ENCODE measurements around the gene FOXF1.

FOXF1 gene

GRCh38 chr16:86492961-86493629 lies 17.2 kb upstream of the FOXF1 start:
- DNase-seq = no peak

DNA sequence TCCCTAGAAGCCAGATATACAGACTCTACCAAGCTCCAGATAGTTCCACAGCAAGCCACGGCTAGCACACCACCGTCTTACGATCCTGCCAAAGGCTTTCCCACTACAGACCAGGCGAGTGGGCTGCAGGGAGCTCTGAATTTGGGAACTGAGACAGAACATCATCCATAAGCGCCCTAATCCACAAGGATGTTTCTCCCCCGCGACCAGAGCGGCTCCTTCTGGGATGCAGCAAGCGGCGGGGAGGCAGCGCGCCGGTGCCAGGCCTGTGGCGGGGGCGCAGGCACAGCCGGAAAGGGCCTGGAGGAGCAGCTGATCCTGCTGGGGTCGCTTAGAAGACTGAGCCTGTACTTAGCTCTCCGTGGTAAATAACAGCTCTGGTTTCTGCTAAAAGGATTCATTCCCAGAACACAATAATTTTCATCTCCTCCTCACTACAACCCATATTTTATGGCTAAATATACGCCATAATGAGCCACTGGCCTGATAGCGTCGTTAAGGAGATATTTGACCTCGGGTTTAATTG lies 16.2 kb upstream of the FOXF1 start:
- DNase-seq = no peak

DNA sequence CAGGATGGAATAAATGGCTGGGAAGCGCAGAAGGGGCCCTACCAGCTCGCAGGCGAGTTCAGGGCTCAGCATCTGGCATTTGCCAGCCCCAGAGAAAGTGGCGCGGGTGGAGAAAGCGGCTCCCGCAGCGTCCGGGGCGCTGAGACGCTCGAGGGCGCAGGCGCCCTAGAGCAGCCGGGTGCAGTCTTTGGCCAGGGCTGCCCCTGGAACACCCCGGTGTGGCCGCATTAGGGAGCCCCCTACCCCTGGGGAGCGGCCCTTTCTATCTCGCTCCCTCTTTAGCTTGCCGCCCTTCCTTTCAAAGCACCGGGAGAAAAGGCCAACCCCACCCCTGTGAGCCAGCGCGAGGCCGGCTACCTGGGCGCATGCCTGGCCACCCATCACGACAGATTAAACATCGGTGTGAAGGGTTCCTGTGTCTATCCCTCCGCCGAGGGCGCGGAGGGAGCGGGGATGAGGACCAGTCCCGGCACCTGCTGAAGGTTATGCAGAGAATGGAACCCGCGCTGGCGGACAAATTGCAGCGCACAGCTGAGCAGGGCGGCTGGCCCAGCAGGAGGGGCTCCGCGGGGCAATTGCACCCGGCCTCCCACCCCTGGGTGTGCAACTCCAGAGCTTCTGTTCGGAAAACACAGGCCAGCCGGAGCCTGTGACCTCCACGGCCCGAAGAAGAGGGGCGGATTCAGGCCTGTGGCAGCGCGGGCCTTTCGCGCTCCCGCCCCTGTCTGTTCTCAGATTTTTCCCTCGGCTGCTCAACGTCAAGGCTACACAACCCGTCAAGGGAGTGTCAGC lies 15.6 kb upstream of the FOXF1 start:
- DNase-seq = no peak

DNA sequence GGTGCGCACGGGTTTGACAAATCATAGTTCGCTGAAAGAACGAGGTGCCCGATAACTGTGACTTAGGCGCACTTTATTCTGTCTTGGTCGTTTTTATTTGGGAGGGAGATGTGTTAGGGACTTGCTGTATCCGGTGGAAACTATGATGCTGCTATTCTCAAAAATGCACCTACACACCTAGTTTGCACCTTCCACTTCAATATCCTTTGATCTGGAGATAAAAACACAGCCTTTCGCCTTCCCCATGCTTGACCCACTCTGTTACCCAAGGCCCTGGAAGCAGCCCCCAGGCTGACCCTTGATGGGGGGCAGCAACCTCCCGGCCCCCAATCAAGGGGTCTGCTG lies 15.0 kb upstream of the FOXF1 start:
- DNase-seq = no peak

DNA sequence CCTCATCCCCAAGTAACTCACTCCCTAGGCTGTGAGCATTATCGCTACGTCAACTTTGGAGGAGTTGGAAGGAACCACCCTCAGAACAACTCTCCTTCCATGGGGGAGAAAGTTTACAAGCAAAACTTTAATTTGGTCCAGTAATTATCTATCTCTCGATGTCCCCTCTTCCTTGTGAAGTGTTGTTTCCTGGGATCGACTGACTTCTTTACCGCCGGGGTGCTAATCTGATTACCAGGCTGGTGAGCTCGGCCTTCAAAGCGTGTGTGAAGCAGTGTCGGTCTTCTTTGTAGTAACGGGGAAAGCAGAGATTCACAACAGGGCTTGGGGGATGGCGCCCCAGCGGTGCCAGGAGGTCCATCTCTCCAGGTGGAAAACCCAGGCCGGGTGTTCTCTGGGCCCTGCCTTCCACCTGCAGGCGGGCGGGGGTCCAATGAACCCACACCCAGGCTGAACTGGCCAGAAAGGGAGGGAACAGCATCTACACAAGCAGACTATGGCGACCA lies 14.5 kb upstream of the FOXF1 start:
- DNase-seq = no peak

DNA sequence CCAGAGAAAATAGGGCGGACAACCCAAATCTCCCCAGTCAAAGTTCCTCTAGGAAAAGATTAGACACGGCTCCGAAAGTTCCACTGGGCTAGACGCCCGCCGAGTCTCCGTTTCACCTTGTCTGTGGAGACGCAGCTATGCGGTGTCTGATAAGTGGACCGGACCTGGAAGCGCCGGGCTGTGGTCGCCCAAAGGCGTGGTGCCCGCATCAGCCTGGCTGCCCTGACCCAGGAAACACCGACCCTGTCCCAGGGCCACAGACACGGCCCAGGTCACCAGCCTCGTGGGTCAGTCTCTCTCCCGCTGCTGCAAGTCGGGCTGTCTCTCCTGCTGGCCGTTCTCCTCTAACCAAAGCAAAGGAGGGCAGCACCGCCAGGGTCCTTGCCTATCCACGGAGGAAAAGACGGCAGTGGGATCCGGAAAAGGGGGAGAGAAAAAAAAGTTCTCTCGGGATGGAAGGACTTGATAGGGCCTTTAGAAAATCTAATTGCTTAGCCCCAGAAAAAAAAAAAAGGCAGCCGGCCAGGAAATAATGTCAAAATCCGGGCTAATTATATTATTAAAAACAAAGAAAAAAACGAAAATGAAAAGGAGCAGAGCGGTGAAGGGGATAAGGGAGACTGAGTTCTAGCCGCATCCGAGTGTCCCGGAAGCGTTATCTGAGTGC lies 13.9 kb upstream of the FOXF1 start:
- DNase-seq = no peak

DNA sequence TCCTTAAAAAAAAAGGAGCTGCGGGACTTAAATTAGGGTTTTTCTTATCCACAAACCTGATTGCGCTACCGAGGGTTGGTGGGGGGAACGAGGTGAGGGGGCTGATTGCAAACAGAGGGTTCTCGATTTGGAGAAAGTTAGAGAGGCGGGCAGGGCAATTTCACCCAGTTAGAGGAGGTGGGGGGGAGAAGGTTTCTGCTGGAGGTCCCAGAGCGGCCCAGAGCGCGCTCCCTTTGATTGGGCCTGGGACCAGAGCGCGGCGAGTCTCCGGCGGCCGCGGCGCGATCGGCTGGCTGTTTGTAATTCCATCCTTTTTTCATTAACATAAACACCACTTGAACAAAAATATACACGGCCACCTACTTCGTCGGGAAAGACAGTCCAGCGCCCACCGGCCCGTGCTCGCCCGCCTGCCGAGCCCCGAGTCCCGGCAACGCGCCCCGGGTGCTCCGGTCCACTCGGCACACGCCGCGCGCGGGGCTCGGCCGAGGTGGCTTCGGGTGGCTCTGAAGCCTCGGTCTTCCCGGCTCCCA lies 13.3 kb upstream of the FOXF1 start:
- DNase-seq = no peak

- no peak for DNase-seq
Measured at GRCh38 chr16:86497551-86498021, 12.7 kb upstream of the FOXF1 start.

- DNase-seq = no peak
Measured at GRCh38 chr16:86498155-86498670, 12.1 kb upstream of the FOXF1 start.

DNA sequence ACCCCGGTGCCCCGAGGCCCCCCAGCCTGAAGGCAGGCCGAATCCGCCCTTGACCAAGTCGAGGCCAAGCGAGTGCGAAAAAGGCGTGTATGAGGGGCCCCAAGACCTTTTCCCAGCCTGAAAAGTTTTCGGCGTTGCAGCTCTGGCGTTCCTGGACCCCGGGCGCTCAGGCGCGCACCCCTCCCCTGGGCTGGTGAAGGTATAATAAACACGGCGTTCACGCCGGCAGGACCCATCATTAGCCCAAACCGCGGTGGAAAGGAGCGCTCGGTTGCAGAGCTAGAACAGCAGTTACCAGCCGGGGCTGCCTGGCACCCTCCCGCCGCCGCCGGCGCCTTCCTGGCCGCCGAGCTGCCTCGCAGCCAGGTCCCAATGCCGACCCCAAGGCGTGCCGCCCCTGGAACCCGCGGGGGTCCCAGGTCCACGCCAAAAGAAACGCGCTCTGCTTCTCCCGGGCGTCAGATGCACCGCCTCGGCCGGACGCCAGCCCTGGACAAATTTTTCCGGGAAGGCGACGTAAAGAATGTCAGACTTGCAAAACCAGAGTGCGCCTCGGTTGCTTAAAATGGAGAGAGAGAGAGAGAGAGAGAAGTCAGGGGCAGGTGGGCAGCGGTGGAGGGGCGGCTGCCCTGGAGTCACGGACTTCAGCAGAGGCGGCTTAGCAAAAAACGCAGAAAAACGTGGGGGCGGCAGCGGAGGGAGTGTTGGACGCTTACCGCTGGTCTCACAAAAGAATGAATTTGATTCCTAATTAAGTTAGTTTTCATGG lies 11.5 kb upstream of the FOXF1 start:
- no peak for DNase-seq

DNA sequence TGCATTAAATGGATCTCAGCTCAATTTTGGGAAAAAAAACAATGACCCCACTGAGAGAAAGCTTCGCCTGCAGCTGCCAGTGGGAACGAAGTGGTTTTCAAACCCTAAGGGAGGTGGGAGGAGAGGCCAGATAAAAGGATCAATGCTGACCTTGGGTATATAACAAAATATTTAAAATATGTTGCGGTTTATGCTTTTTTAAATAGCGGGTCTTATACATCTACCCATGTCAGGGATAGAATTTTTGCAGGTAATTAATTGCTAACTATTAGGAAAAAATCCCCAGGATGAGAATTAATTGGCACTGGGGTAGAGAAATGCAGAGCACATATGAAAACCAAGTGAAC lies 10.9 kb upstream of the FOXF1 start:
- DNase-seq = no peak

- no peak for DNase-seq
Measured at GRCh38 chr16:86499889-86500707, 10.2 kb upstream of the FOXF1 start.

DNA sequence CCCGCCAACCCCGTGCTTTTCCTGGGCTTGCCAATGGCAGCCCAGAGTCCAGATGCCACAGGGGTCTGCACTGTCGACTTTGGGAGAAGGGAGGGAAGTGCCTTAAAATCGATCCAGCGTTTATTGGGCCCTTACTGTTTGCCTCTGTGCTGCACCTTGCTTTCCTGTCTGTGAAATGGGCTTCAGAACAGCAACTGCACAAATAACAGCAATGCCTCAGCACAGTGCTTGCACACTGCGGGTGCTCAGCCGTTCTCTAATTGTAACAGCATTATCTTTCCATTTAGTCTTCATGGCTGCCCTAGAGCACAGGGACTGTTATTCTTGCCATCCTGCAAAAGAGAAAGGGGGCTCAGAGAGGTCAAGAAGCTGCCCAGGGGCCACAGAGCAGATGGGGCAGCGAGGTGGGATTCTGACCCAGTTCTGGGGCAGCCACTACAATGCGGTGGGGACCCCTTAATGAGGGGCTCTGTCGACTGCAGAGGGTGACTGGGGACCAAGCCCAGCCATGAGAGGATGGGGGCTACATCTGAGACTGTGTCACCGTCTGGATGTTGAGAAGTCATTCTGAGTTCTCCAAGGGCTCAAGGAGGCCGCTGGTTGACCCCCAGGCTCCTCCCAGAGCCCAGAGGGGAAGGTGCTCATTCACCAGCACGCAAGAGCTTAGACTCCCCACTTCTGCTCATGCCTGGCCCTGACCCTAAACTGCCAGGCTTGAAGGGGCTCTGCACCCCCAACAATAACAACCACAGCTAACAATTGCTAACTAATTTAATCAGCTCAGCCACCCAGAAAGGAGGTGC lies 9.4 kb upstream of the FOXF1 start:
- no peak for DNase-seq

DNA sequence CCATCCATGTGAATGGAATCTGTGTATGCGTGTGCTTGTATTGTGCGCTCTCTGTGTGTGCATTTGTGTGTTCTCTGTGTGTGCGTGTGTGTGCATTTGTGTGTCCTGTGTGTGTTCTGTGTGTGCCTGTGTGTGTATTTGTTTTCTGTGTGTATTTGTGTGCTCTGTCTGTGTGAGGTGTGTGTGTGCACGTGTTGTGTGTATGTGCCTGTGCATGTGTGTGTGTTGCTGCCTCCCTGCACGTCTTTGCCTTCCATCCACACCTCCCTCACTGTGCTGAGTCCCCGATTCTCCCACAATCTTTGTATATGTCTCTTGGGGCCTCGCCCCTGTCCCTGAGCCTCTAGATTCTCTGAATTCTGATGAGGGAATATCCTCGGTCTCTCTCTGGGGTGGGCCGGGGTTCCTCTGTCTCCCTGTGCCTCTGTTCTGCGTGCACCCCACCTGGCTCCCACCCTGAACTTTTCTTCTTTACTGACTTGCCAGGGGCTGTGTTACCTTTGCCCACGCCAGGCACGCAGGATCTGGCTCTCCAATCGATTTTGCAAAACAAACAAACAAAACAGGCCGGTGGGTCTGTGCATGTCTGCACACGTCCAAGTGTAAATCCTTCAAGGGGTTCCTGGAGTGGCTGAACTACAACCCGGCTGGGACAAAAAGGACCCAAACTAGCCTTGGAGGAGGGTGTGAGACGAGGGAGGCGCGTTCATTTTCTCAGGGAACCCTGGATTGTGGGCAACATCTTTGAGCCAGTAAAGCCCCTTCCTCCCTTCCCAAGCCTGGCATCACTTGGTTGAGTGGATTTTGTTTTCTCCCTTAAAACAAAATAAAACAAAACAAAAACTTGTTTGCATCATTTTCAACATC lies 8.1 kb upstream of the FOXF1 start:
- no peak for DNase-seq

- DNase-seq = no peak
Measured at GRCh38 chr16:86502856-86503748, 7.2 kb upstream of the FOXF1 start.

DNA sequence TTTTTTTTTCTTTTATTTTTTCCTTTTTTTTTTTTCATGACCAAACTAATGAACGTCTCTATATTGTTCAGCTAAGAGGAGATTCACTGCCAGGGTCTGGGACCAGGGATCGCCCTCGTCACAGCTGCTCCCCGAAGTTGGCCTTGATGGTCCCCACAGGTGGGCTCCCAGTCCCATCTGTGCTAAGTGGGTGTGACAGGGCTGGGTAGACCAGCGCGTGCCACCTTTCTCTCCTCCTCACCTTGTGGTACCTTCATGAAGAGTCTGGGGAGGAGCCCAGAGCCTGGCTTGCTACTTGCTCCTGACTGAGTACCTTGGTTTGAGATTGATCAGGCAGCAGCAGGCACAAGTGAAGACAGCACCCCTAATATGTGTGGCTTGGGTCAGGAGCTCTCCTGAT lies 6.5 kb upstream of the FOXF1 start:
- DNase-seq = no peak

DNA sequence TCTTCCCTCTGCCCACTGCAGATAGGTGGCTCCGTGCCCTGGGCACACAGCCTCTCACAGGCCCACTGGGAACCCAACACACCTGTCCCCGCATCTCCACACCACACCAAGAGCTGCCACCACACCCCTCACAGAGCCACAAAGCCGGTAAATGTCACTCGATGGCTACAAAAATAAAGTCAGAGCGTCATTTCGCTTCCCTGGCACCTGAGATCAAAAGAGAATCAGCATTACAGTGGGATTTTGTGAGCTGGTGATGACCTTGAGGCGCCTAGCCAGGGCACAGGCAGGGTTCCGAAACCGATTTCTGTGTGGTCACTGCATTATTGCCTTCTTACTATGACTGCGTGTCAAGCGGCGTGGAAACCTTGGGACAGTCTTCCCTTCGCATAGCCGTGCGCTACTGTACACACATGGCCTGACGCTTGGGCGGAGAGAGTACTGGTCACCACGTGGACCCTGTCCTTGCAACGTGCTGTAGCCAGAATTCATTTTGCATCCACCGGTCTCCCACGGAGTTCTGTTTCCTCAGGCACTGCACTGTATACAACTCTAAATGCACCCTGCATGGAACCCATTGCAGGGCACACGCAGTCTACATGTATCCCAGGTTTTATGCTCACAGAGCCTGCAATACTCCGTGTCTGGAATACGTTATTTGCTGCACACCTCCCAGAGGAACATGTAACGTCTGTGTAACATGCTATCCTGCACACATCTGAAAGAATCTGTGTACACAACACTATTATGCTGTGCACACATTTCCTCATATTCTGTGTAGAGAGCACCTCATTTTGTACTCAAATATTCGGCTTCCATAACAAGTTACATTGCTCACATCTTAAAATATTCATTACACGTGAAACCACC lies 5.8 kb upstream of the FOXF1 start:
- no peak for DNase-seq

All from activated CD4-positive, alpha-beta T cell treated with anti-CD3 and anti-CD28 coated beads for 4 hours (primary cell).